Measurements from ENCODE around the gene TRIM32. TPM values are rescaled to one million over a fixed set of nuclear protein-coding genes. Genes with fewer than 3 reads are reported as not detected.

Gene TRIM32
- total RNA-seq, 1 experiment from 2014 or later: 23.2 TPM

- ATAC-seq: no peak
- POLR2A ChIA-PET: no interaction called here
- RAD21 ChIA-PET (ENCODE audit: low non-redundant PET in 1 of 2, low total read pairs in 2 of 2, uncharacterized antibody in 2 of 2, unreplicated experiment in 2 of 2): no interaction called here
- intact Hi-C loops (cut with micrococcal nuclease): no loop called here
- no peaks in the 10 kb centered on the region for H3K36me3 ChIP-seq (ENCODE audit: control insufficient read depth in 1 of 2, insufficient read depth in 2 of 2, low read length in 2 of 2)
- H3K79me2 ChIP-seq (ENCODE audit: insufficient read depth, low read length): no peaks in the 10 kb centered on the region
- no peaks in the 10 kb centered on the region for H3K4me1 ChIP-seq (ENCODE audit: control insufficient read depth in 1 of 2, insufficient read depth in 2 of 2, low read length in 2 of 2)
- no peaks in the 10 kb centered on the region for H3K9me3 ChIP-seq (ENCODE audit: control insufficient read depth in 1 of 2, insufficient read depth in 1 of 2, low read depth in 1 of 2, low read length in 2 of 2)
- no peaks in the 10 kb centered on the region for H4K20me1 ChIP-seq (ENCODE audit: insufficient read depth)
- no peaks in the 10 kb centered on the region for H3K9me2 ChIP-seq (ENCODE audit: insufficient read depth)
- H3K9ac ChIP-seq (ENCODE audit: low read length): no peak overlapping the region
- no peak overlapping the region for H3K4me3 ChIP-seq (replicated peaks in 1 of 2; ENCODE audit: low read depth in 1 of 2, low read length in 2 of 2)
- no peak overlapping the region for H3K27ac ChIP-seq (ENCODE audit: low read depth, low read length)
- H3K27me3 ChIP-seq (ENCODE audit: insufficient read depth, low read length): no peaks in the 10 kb centered on the region
- TF ChIP-seq MAX (IDR thresholded peaks at IDR 0.05): no peak
- TF ChIP-seq SRF (IDR thresholded peaks at IDR 0.05; ENCODE audit: low read depth): no peak
- no peak for TF ChIP-seq RAD21 (IDR thresholded peaks at IDR 0.05; ENCODE audit: low read depth)
- TF ChIP-seq ATF3 (IDR thresholded peaks at IDR 0.05): no peak
- no peak for TF ChIP-seq YY1 (IDR thresholded peaks at IDR 0.05; ENCODE audit: extremely low read depth, insufficient replicate concordance, low read depth, low read length)
- no peak for TF ChIP-seq TCF7L2 (IDR thresholded peaks at IDR 0.05; ENCODE audit: borderline replicate concordance, extremely low read depth, insufficient read depth, insufficient read length)
- no peak for TF ChIP-seq ZBTB33 (IDR thresholded peaks at IDR 0.05; ENCODE audit: extremely low read depth, insufficient replicate concordance, low read length)
- no peak for TF ChIP-seq FOSL1 (IDR thresholded peaks at IDR 0.05; ENCODE audit: low read depth)
- no peak for TF ChIP-seq SP1 (IDR thresholded peaks at IDR 0.05; ENCODE audit: low read depth)
- no peak for TF ChIP-seq POLR2AphosphoS5 (IDR thresholded peaks at IDR 0.05; ENCODE audit: low read depth, low read length)
- DNase-seq (ENCODE audit: low read depth, low spot score): no peak
- no peak overlapping the region for H2AFZ ChIP-seq (ENCODE audit: low read depth, low read length, poor library complexity, severe bottlenecking)
- CTCF ChIA-PET: interaction anchor here (0.6 to 0.7 kb wide), 2 partner anchors 489 to 951 kb away, joined by 4 to 5 read pairs; no protein-coding TSS in a partner anchor
- BruUV-seq (replicated peaks): no TSS peak
- no peak overlapping the region for H3K4me2 ChIP-seq (ENCODE audit: low read length)
Observed at GRCh38 chr9:116641292-116642059, 45.6 kb upstream of the TRIM32 start.
